NOMO-1 (cell line): ENCODE measurements around the gene TIMM44.
"Not testable (repeated sequence)": the region's sequence is repeated elsewhere in the genome, so short reads cannot be mapped to it uniquely, and the experiment has no call there.

Source experiments
- DNase-seq, 2 experiments: peaks; one replicate each; lab custom pipeline; 2025; ENCODE audit not compliant: unreplicated experiment in 2 of 2; lab: John Stamatoyannopoulos, UW

TIMM44 gene

GRCh38 chr19:7904074-7905020, 39.1 kb downstream of the TIMM44 start:
- no peak for DNase-seq

GRCh38 chr19:7903244-7904073, 40.0 kb downstream of the TIMM44 start, which contains the start of gene MAP2K7:
Gene MAP2K7, plus strand, starts transcription at chr19:7903877. Its CDS starts 68 bp downstream, at chr19:7903945.
- peak; percentile 98 for DNase-seq

GRCh38 chr19:7902796-7903243, 40.6 kb downstream of the TIMM44 start:
- no peak for DNase-seq

GRCh38 chr19:7901337-7901736, 42.1 kb downstream of the TIMM44 start:
- no peak for DNase-seq

GRCh38 chr19:7900931-7901330, 42.5 kb downstream of the TIMM44 start:
- DNase-seq: no peak

GRCh38 chr19:7900401-7900870, 43.0 kb downstream of the TIMM44 start:
- DNase-seq: no peak

GRCh38 chr19:7899751-7900378, 43.6 kb downstream of the TIMM44 start:
- DNase-seq: no peak

GRCh38 chr19:7898967-7899366, 44.5 kb downstream of the TIMM44 start:
- DNase-seq: no peak

- no peak for DNase-seq
Measured at GRCh38 chr19:7897292-7897691, 46.2 kb downstream of the TIMM44 start.

- no peak for DNase-seq
Measured at GRCh38 chr19:7895565-7895964, 47.9 kb downstream of the TIMM44 start.

- DNase-seq: no peak
Measured at GRCh38 chr19:7894612-7895309, 48.7 kb downstream of the TIMM44 start.

- DNase-seq: not testable (repeated sequence)
Measured at GRCh38 chr19:7893362-7894101, 49.9 kb downstream of the TIMM44 start.

- DNase-seq: no peak
Measured at GRCh38 chr19:7888826-7889217, 54.6 kb downstream of the TIMM44 start.

- DNase-seq: peak; percentile 24 to 26
Measured at GRCh38 chr19:7888145-7888825, 55.2 kb downstream of the TIMM44 start, which contains the start of gene LRRC8E. Gene LRRC8E, plus strand, starts transcription at chr19:7888510. Its CDS starts 7,094 bp downstream, at chr19:7895604.

GRCh38 chr19:7887408-7888144, 55.9 kb downstream of the TIMM44 start:
- no peak for DNase-seq

GRCh38 chr19:7885818-7886217, 57.6 kb downstream of the TIMM44 start:
- no peak for DNase-seq

GRCh38 chr19:7883796-7884570, 59.5 kb downstream of the TIMM44 start:
- DNase-seq: no peak
